Fibroblast of lung (primary cell): ENCODE data around the gene RNF215. TPM values are rescaled to one million over a fixed set of nuclear protein-coding genes. Genes with fewer than 3 reads are reported as not detected.

ENCODE experiments used
- DNase-seq, 2 donors: peaks; one replicate each; pipeline versions ENCODE4 v3.0.0 to v3.0.0-alpha.2; 2010; ENCODE audit warnings: low read depth in 2 of 2
- H2AFZ ChIP-seq: 2 replicates; pipeline ENCODE4 v1.5.1; 2012; ENCODE audit warnings: low read length, control low read depth, inconsistent platforms
- H3K27ac ChIP-seq: 2 replicates; pipeline ENCODE4 v1.5.1; 2011; ENCODE audit warnings: low read length, control low read depth; ENCODE audit not compliant: insufficient read depth
- H3K27me3 ChIP-seq: 2 replicates; pipeline ENCODE4 v1.5.1; 2011; ENCODE audit warnings: mild to moderate bottlenecking, low read length; ENCODE audit not compliant: control insufficient read depth, insufficient read depth
- H3K36me3 ChIP-seq: 2 replicates; pipeline ENCODE4 v1.5.1; 2011; ENCODE audit warnings: low read length; ENCODE audit not compliant: control insufficient read depth, insufficient read depth
- H3K4me1 ChIP-seq: 2 replicates; pipeline ENCODE4 v1.5.1; 2011; ENCODE audit warnings: low read length; ENCODE audit not compliant: control insufficient read depth, insufficient read depth; ENCODE audit errors: extremely low read depth
- H3K4me2 ChIP-seq: 2 replicates; pipeline ENCODE4 v1.5.1; 2011; ENCODE audit warnings: low read length, control low read depth; ENCODE audit not compliant: insufficient read depth; ENCODE audit errors: extremely low read depth
- H3K4me3 ChIP-seq, 4 experiments: fragments of 200-600 bp in 1 of 4; sonication (generic) in 1 of 4; replicated peaks in 1 of 4; 2 replicates each; pipeline ENCODE4 v1.5.1; 2011 to 2016; ENCODE audit warnings: low read length in 4 of 4, low read depth in 3 of 4, mild to moderate bottlenecking in 3 of 4, control low read depth in 2 of 4, inconsistent platforms in 1 of 4, mixed read lengths in 1 of 4; ENCODE audit not compliant: insufficient read depth in 1 of 4; ENCODE audit errors: control extremely low read depth in 1 of 4
- H3K79me2 ChIP-seq: 2 replicates; pipeline ENCODE4 v1.5.1; 2012; ENCODE audit warnings: mild to moderate bottlenecking, low read length, inconsistent platforms; ENCODE audit not compliant: control insufficient read depth, insufficient read depth
- H3K9ac ChIP-seq: 2 replicates; pipeline ENCODE4 v1.5.1; 2011; ENCODE audit warnings: mild to moderate bottlenecking, low read length, control low read depth; ENCODE audit not compliant: insufficient read depth
- H3K9me3 ChIP-seq: 2 replicates; pipeline ENCODE4 v1.5.1; 2012; ENCODE audit warnings: low read depth, low read length; ENCODE audit not compliant: control insufficient read depth, insufficient read depth
- H4K20me1 ChIP-seq: 2 replicates; pipeline ENCODE4 v1.5.1; 2011; ENCODE audit warnings: low read length; ENCODE audit not compliant: control insufficient read depth, insufficient read depth; ENCODE audit errors: extremely low read depth
- EZH2 ChIP-seq: IDR thresholded peaks from 2 replicates; pipeline ENCODE4 v1.5.1; 2012; ENCODE audit warnings: low read length, control low read depth, mild to moderate bottlenecking; ENCODE audit errors: missing control alignments
- polyA plus RNA-seq, 2 donors: library from polyadenylated mRNA; depleted of rRNA in 1 of 2; stranded (reverse) in 1 of 2; unstranded in 1 of 2; fragments of >200 nt; gene quantifications; 2 replicates each; pipeline ENCODE4 v1.2.1, GENCODE V29; 2011 to 2012; ENCODE audit warnings: missing spikeins in 1 of 2
- total RNA-seq: library from RNA; depleted of rRNA; stranded (reverse); fragments of >200 nt; gene quantifications from 2 replicates; pipeline ENCODE4 v1.2.1, GENCODE V29; 2014
- TF ChIP-seq, protein P1 (sequence below), 2 donors: IDR thresholded peaks in 1 of 2; conservative IDR thresholded peaks in 1 of 2; 1 replicate in 1 of 2; 2 replicates in 1 of 2; pipeline ENCODE4 v1.5.1; 2011 to 2012; ENCODE audit warnings: low read length in 2 of 2, control low read depth in 1 of 2, inconsistent platforms in 1 of 2, low read depth in 1 of 2, mild to moderate bottlenecking in 1 of 2

Gene RNF215
- total and polyA plus RNA-seq, 2 donors (not counting 1 experiment from before 2014, with no cell fraction given) = 5.3 to 30.2 TPM

- Histone ChIP-seq H3K79me2 (no peaks in the 10 kb centered on the region), H3K9ac (no peak overlapping the region), H3K4me3 (no peak overlapping the region), H3K9me3 (no peaks in the 10 kb centered on the region), H2AFZ (no peak overlapping the region), H3K27me3 (no peaks in the 10 kb centered on the region), H4K20me1 (no peaks in the 10 kb centered on the region), H3K27ac (no peak overlapping the region), H3K4me1 (no peaks in the 10 kb centered on the region), H3K4me2 (no peak overlapping the region), H3K36me3 (peaks cover 32% of the 10 kb centered on the region)
- DNase-seq = no peak
- TF ChIP-seq EZH2 = no peak
- TF ChIP-seq, protein P1, sequence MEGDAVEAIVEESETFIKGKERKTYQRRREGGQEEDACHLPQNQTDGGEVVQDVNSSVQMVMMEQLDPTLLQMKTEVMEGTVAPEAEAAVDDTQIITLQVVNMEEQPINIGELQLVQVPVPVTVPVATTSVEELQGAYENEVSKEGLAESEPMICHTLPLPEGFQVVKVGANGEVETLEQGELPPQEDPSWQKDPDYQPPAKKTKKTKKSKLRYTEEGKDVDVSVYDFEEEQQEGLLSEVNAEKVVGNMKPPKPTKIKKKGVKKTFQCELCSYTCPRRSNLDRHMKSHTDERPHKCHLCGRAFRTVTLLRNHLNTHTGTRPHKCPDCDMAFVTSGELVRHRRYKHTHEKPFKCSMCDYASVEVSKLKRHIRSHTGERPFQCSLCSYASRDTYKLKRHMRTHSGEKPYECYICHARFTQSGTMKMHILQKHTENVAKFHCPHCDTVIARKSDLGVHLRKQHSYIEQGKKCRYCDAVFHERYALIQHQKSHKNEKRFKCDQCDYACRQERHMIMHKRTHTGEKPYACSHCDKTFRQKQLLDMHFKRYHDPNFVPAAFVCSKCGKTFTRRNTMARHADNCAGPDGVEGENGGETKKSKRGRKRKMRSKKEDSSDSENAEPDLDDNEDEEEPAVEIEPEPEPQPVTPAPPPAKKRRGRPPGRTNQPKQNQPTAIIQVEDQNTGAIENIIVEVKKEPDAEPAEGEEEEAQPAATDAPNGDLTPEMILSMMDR (conservative IDR thresholded peaks at IDR 0.05 in 1 of 2, IDR thresholded peaks at IDR 0.05 in 1 of 2; ENCODE audit: low read depth in 1 of 2, low read length in 2 of 2) = no peak
These were observed 54.7 kb downstream of the RNF215 start for GRCh38 chr22:30332551-30332950.

Other genes with a start within 250 kb of the RNF215 start
- 3.6 and 11.2 TPM in 2 replicates for gene LIF, start 140.7 kb downstream of the RNF215 start, total RNA-seq
- gene LIF, start 140.7 kb downstream of the RNF215 start, polyA plus RNA-seq = 4.5 and 19.6 TPM in 2 replicates
- gene OSM, start 120.6 kb downstream of the RNF215 start, total RNA-seq = not detected in 2 replicates
- gene OSM, start 120.6 kb downstream of the RNF215 start, polyA plus RNA-seq = not detected in 2 replicates
- 5.0 and 5.6 TPM in 2 replicates for gene CASTOR1, start 97.9 kb downstream of the RNF215 start, total RNA-seq
- 2.7 and 3.4 TPM in 2 replicates for gene CASTOR1, start 97.9 kb downstream of the RNF215 start, polyA plus RNA-seq
- 8.5 and 11.7 TPM in 2 replicates for gene TBC1D10A, start 60.5 kb downstream of the RNF215 start, total RNA-seq
- 9.2 and 10.8 TPM in 2 replicates for gene TBC1D10A, start 60.5 kb downstream of the RNF215 start, polyA plus RNA-seq
- 10.8 and 17.0 TPM in 2 replicates for gene SF3A1, start 30.5 kb downstream of the RNF215 start, total RNA-seq
- gene SF3A1, start 30.5 kb downstream of the RNF215 start, polyA plus RNA-seq = 22.9 and 45.9 TPM in 2 replicates
- gene CCDC157, start 30.4 kb downstream of the RNF215 start, total RNA-seq = 1.0 and 1.5 TPM in 2 replicates
- 0.77 and 1.1 TPM in 2 replicates for gene CCDC157, start 30.4 kb downstream of the RNF215 start, polyA plus RNA-seq
- 4.9 and 5.8 TPM in 2 replicates for gene SEC14L2, start 9.6 kb upstream of the RNF215 start, total RNA-seq
- gene SEC14L2, start 9.6 kb upstream of the RNF215 start, polyA plus RNA-seq = 10.2 and 17.3 TPM in 2 replicates
- gene MTFP1, start 38.4 kb upstream of the RNF215 start, total RNA-seq = 2.5 and 4.6 TPM in 2 replicates
- 3.8 and 5.8 TPM in 2 replicates for gene MTFP1, start 38.4 kb upstream of the RNF215 start, polyA plus RNA-seq
- not detected in 2 replicates for gene SEC14L3, start 84.6 kb upstream of the RNF215 start, total RNA-seq
- gene SEC14L3, start 84.6 kb upstream of the RNF215 start, polyA plus RNA-seq = not detected in 2 replicates
- gene SEC14L4, start 118.3 kb upstream of the RNF215 start, total RNA-seq = under 0.01 and 0.66 TPM in 2 replicates
- gene SEC14L4, start 118.3 kb upstream of the RNF215 start, polyA plus RNA-seq = 0.03 and 0.08 TPM in 2 replicates
- gene SEC14L6, start 159.3 kb upstream of the RNF215 start, total RNA-seq = under 0.01 and 0.66 TPM in 2 replicates
- 0.12 and 0.21 TPM in 2 replicates for gene SEC14L6, start 159.3 kb upstream of the RNF215 start, polyA plus RNA-seq
- gene GAL3ST1, start 187.3 kb upstream of the RNF215 start, total RNA-seq = 0.17 TPM in 1 of 2 replicates, not detected in the other
- 0.03 and 0.06 TPM in 2 replicates for gene GAL3ST1, start 187.3 kb upstream of the RNF215 start, polyA plus RNA-seq
- 61.3 and 69.1 TPM in 2 replicates for gene PES1, start 204.5 kb upstream of the RNF215 start, total RNA-seq
- gene PES1, start 204.5 kb upstream of the RNF215 start, polyA plus RNA-seq = 51.2 and 89.0 TPM in 2 replicates
- 6.9 and 7.1 TPM in 2 replicates for gene TCN2, start 219.8 kb upstream of the RNF215 start, total RNA-seq
- 10.8 and 12.0 TPM in 2 replicates for gene TCN2, start 219.8 kb upstream of the RNF215 start, polyA plus RNA-seq
- 5.4 and 10.1 TPM in 2 replicates for gene SLC35E4, start 248.4 kb upstream of the RNF215 start, total RNA-seq
- gene SLC35E4, start 248.4 kb upstream of the RNF215 start, polyA plus RNA-seq = 2.0 and 3.0 TPM in 2 replicates